ENCODE measurements around the gene MTHFD1. TPM values are rescaled to one million over a fixed set of nuclear protein-coding genes. Genes with fewer than 3 reads are reported as not detected.

MTHFD1 gene
- total and polyA plus RNA-seq, 2 donors (not counting 3 experiments of a cell fraction or from before 2014, with no cell fraction given), result 26.3 to 114 TPM

GRCh38 chr14:64508215-64508776 lies 120.1 kb downstream of the MTHFD1 start:
- H4K20me1 ChIP-seq (replicated peaks; ENCODE audit: control insufficient read depth, extremely low read depth, insufficient read depth, low read length), result peaks cover 23% of the 10 kb centered on the region
- TF ChIP-seq GATA2 (IDR thresholded peaks at IDR 0.05; ENCODE audit: insufficient read depth, insufficient read length, low read depth, low read length) (no peak), POLR2A (IDR thresholded peaks at IDR 0.05; ENCODE audit: low read depth, low read length) (no peak), MYC (IDR thresholded peaks at IDR 0.05; ENCODE audit: low read depth, low read length) (no peak), FOS (IDR thresholded peaks at IDR 0.05; ENCODE audit: borderline replicate concordance, insufficient read depth, low read length) (no peak), EZH2 (IDR thresholded peaks at IDR 0.05; ENCODE audit: borderline replicate concordance, low read depth, low read length, severe bottlenecking) (no peak), JUN (IDR thresholded peaks at IDR 0.05; ENCODE audit: borderline replicate concordance, insufficient read depth, insufficient read length, low read depth) (no peak), POLR2AphosphoS5 (IDR thresholded peaks at IDR 0.05; ENCODE audit: insufficient read depth, low read depth, low read length) (no peak), MAX (IDR thresholded peaks at IDR 0.05; ENCODE audit: insufficient read depth, insufficient read length) (no peak)
- TF ChIP-seq, protein P1, sequence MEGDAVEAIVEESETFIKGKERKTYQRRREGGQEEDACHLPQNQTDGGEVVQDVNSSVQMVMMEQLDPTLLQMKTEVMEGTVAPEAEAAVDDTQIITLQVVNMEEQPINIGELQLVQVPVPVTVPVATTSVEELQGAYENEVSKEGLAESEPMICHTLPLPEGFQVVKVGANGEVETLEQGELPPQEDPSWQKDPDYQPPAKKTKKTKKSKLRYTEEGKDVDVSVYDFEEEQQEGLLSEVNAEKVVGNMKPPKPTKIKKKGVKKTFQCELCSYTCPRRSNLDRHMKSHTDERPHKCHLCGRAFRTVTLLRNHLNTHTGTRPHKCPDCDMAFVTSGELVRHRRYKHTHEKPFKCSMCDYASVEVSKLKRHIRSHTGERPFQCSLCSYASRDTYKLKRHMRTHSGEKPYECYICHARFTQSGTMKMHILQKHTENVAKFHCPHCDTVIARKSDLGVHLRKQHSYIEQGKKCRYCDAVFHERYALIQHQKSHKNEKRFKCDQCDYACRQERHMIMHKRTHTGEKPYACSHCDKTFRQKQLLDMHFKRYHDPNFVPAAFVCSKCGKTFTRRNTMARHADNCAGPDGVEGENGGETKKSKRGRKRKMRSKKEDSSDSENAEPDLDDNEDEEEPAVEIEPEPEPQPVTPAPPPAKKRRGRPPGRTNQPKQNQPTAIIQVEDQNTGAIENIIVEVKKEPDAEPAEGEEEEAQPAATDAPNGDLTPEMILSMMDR (IDR thresholded peaks at IDR 0.05; ENCODE audit: extremely low read depth in 1 of 2, insufficient read depth in 1 of 2, low read depth in 1 of 2, low read length in 2 of 2), result no peak
- BruUV-seq (replicated peaks), result no TSS peak
- POLR2A ChIA-PET, result no interaction called here
- H3K9ac ChIP-seq (replicated peaks; ENCODE audit: extremely low read depth, insufficient read depth, low read length), result no peak overlapping the region
- H3K9me3 ChIP-seq (replicated peaks; ENCODE audit: control insufficient read depth, insufficient read depth, low read length), result no peaks in the 10 kb centered on the region
- CTCF ChIA-PET, result no interaction called here
- H3K79me2 ChIP-seq (ENCODE audit: control insufficient read depth, insufficient read depth, low read length), result peaks cover 75% of the 10 kb centered on the region
- no peak for FAIRE-seq
- H3K27me3 ChIP-seq (ENCODE audit: control insufficient read depth in 2 of 2, insufficient read depth in 2 of 2, low read length in 2 of 2), result no peaks in the 10 kb centered on the region
- no peaks in the 10 kb centered on the region for H3K9me1 ChIP-seq (replicated peaks; ENCODE audit: control insufficient read depth, extremely low read depth, insufficient read depth, low read length)
- H3K36me3 ChIP-seq (ENCODE audit: control insufficient read depth in 2 of 2, extremely low read depth in 1 of 2, insufficient read depth in 2 of 2, low read length in 2 of 2), result no peaks in the 10 kb centered on the region
- H3K4me1 ChIP-seq (ENCODE audit: control insufficient read depth, extremely low read depth, insufficient read depth, low read length), result peaks cover 25% of the 10 kb centered on the region
- intact Hi-C loops (cut with micrococcal nuclease), result loop anchor here (10.0 kb wide), 1 partner anchor 863 kb away; the partner anchor contains the start of gene WDR89
- no peak overlapping the region for H2AFZ ChIP-seq (ENCODE audit: low read depth, low read length)
- no peak for DNase-seq (ENCODE audit: low read depth, low spot score)
- H3K4me2 ChIP-seq (ENCODE audit: insufficient read depth, low read length), result no peak overlapping the region
- H3K4me3 ChIP-seq (replicated peaks in 1 of 3; ENCODE audit: insufficient read depth in 1 of 3, low read depth in 1 of 3, low read length in 3 of 3), result no peak overlapping the region
- H3K27ac ChIP-seq (ENCODE audit: insufficient read depth, low read depth, low read length), result no peak overlapping the region
- dilution Hi-C loops (cut with MboI; ENCODE audit: extremely low pct_ligation_motif_present, low sequenced_read_pairs), result no loop called here

Measured in endothelial cell of umbilical vein (primary cell).